GM23338 (cell line): ENCODE results near the gene CHD5. TPM values are rescaled to one million over a fixed set of nuclear protein-coding genes. Genes with fewer than 3 reads are reported as not detected.

Experiments used
- ATAC-seq: fragments of 200-7000 bp; cut with Tn5 transposase; 3 replicates; pipeline ENCODE4 v1.9.1; 2020
- DNase-seq: peaks from one replicate; pipeline ENCODE4 v3.0.0-alpha.2; 2015; ENCODE audit warnings: low spot score
- H2AFZ ChIP-seq: fragments of 200-600 bp; sonication (generic); 2 replicates; pipeline ENCODE4 v1.8.0; 2016; ENCODE audit warnings: antibody characterized with exemption, mild to moderate bottlenecking, moderate library complexity
- H3F3A ChIP-seq: fragments of 200-600 bp; sonication (generic); replicated peaks from 2 replicates; pipeline ENCODE4 v1.8.0; 2017; ENCODE audit warnings: antibody characterized with exemption, mixed run types, low read depth
- H3K27ac ChIP-seq: fragments of 200-600 bp; sonication (generic); 2 replicates; pipeline ENCODE4 v1.6.1; 2016; ENCODE audit warnings: low read depth
- H3K27me3 ChIP-seq: fragments of 200-600 bp; sonication (generic); 2 replicates; pipeline ENCODE4 v1.8.0; 2016; ENCODE audit warnings: mild to moderate bottlenecking, mixed run types, moderate library complexity; ENCODE audit not compliant: insufficient read depth
- H3K36me3 ChIP-seq: fragments of 200-600 bp; sonication (generic); 2 replicates; pipeline ENCODE4 v1.8.0; 2016; ENCODE audit warnings: mild to moderate bottlenecking; ENCODE audit not compliant: insufficient read depth
- H3K4me1 ChIP-seq: fragments of 200-600 bp; sonication (generic); 2 replicates; pipeline ENCODE4 v1.8.0; 2016; ENCODE audit warnings: mild to moderate bottlenecking, moderate library complexity; ENCODE audit not compliant: insufficient read depth
- H3K4me2 ChIP-seq: fragments of 200-600 bp; sonication (generic); 2 replicates; pipeline ENCODE4 v1.7.1; 2017; ENCODE audit warnings: mixed run types
- H3K4me3 ChIP-seq: fragments of 200-600 bp; sonication (generic); 2 replicates; pipeline ENCODE4 v1.6.1; 2016; ENCODE audit warnings: mixed run types
- H3K79me2 ChIP-seq: fragments of 200-600 bp; sonication (generic); replicated peaks from 2 replicates; pipeline ENCODE4 v1.8.0; 2017; ENCODE audit warnings: mild to moderate bottlenecking; ENCODE audit not compliant: insufficient read depth
- H3K9me2 ChIP-seq: fragments of 200-600 bp; sonication (generic); 2 replicates; pipeline ENCODE4 v1.8.0; 2017; ENCODE audit not compliant: insufficient read depth
- H4K20me1 ChIP-seq: fragments of 200-600 bp; sonication (generic); replicated peaks from 2 replicates; pipeline ENCODE4 v1.8.0; 2017; ENCODE audit warnings: mild to moderate bottlenecking; ENCODE audit not compliant: insufficient read depth
- H3K27ac Mint-ChIP-seq: 2 replicates; pipeline ENCODE4 v1.8.0; 2020; ENCODE audit warnings: inconsistent platforms, mild to moderate bottlenecking, moderate library complexity, mixed read lengths
- H3K27me3 Mint-ChIP-seq: 3 replicates; pipeline ENCODE4 v1.8.0; 2022; ENCODE audit warnings: low read depth, mild to moderate bottlenecking, moderate library complexity, mixed read lengths, inconsistent platforms; ENCODE audit not compliant: insufficient read depth, poor library complexity
- H3K36me3 Mint-ChIP-seq: 3 replicates; pipeline ENCODE4 v1.8.0; 2021; ENCODE audit warnings: low read depth, mild to moderate bottlenecking, inconsistent platforms, moderate library complexity, mixed read lengths
- H3K4me1 Mint-ChIP-seq: 3 replicates; pipeline ENCODE4 v1.8.0; 2020; ENCODE audit warnings: mild to moderate bottlenecking, inconsistent platforms, mixed read lengths
- H3K4me3 Mint-ChIP-seq: 3 replicates; pipeline ENCODE4 v1.8.0; 2021; ENCODE audit warnings: moderate library complexity, mild to moderate bottlenecking, inconsistent platforms, mixed read lengths
- H3K9me3 Mint-ChIP-seq: 3 replicates; pipeline ENCODE4 v1.8.0; 2020; ENCODE audit warnings: moderate library complexity, mild to moderate bottlenecking, inconsistent platforms, mixed read lengths
- EZH2 ChIP-seq: fragments of 200-600 bp; sonication (generic); IDR thresholded peaks from one replicate; pipeline ENCODE4 v1.8.0; 2017; ENCODE audit warnings: antibody characterized with exemption, mild to moderate bottlenecking, low read depth; ENCODE audit not compliant: unreplicated experiment
- EZH2phosphoT487 ChIP-seq: fragments of 200-600 bp; sonication (generic); IDR thresholded peaks from one replicate; pipeline ENCODE4 v1.8.1; 2018; ENCODE audit warnings: antibody characterized with exemption; ENCODE audit not compliant: unreplicated experiment
- POLR2AphosphoS5 ChIP-seq: IDR thresholded peaks from 2 replicates; pipeline ENCODE4 v1.6.1; 2016; ENCODE audit warnings: antibody characterized with exemption, low read depth
- REST ChIP-seq: IDR thresholded peaks from one replicate; pipeline ENCODE4 v1.6.1; 2018; ENCODE audit warnings: antibody characterized with exemption; ENCODE audit not compliant: unreplicated experiment
- ZNF331 ChIP-seq: fragments of 250-450 bp; sonication (Bioruptor Pico); IDR thresholded peaks from 2 replicates; pipeline ENCODE4 v1.5.0; 2020; ENCODE audit warnings: low read depth, mild to moderate bottlenecking, moderate library complexity
- polyA plus RNA-seq: library from polyadenylated mRNA; unstranded; fragments of >200 nt; fragmentation: Nextera tagmentation; extraction: Ambion mirVana; gene quantifications from 2 replicates; pipeline ENCODE4 v1.2.1, GENCODE V29; 2016
- total RNA-seq: library from RNA; depleted of rRNA; stranded (reverse); fragments of >200 nt; shearing (Covaris generic); gene quantifications from 2 replicates; pipeline ENCODE4 v1.2.3, GENCODE V29; 2014
- TF ChIP-seq, protein P1 (sequence below), 2 experiments: fragments of 200-600 bp in 1 of 2; sonication (generic) in 1 of 2; conservative IDR thresholded peaks; 2 replicates each; pipeline versions ENCODE4 v1.5.1 to v1.6.1; 2016 to 2017; ENCODE audit warnings: antibody characterized with exemption in 2 of 2, low read depth in 2 of 2, mild to moderate bottlenecking in 2 of 2, moderate library complexity in 1 of 2
- TF ChIP-seq, protein P2 (sequence below): fragments of 250-450 bp; sonication (Bioruptor Pico); IDR thresholded peaks from 2 replicates; pipeline ENCODE4 v1.5.0; 2020; ENCODE audit warnings: mild to moderate bottlenecking, moderate library complexity

The CHD5 gene
- total and polyA plus RNA-seq, 2 experiments from 2014 or later, result 0.32 to 1.0 TPM

- Histone ChIP-seq H3K27ac (no peak overlapping the region), H3K9me2 (0 out of 2 replicates have a peak, but pooled peaks cover 6% of the 10 kb centered on the region), H2AFZ (0 out of 2 replicates have a peak overlapping the region, but pooled peaks have one; percentile 28), H3K4me3 (peak overlapping the region; percentile 50), H3K79me2 (no peaks in the 10 kb centered on the region), H4K20me1 (peaks cover 7% of the 10 kb centered on the region; the same call in 1 of the 2 replicates), H3K27me3 (peaks cover 62% of the 10 kb centered on the region), H3K36me3 (no peaks in the 10 kb centered on the region), H3K4me1 (peaks cover 20% of the 10 kb centered on the region), H3F3A (peaks cover 27% of the 10 kb centered on the region), H3K4me2 (peak overlapping the region; percentile 80)
- DNase-seq (peak; percentile 62), ATAC-seq (peak; percentile 35)
- H3K27ac Mint-ChIP-seq, result no peak overlapping the region
- peak; percentile 61 for TF ChIP-seq EZH2
- TF ChIP-seq, protein P1, sequence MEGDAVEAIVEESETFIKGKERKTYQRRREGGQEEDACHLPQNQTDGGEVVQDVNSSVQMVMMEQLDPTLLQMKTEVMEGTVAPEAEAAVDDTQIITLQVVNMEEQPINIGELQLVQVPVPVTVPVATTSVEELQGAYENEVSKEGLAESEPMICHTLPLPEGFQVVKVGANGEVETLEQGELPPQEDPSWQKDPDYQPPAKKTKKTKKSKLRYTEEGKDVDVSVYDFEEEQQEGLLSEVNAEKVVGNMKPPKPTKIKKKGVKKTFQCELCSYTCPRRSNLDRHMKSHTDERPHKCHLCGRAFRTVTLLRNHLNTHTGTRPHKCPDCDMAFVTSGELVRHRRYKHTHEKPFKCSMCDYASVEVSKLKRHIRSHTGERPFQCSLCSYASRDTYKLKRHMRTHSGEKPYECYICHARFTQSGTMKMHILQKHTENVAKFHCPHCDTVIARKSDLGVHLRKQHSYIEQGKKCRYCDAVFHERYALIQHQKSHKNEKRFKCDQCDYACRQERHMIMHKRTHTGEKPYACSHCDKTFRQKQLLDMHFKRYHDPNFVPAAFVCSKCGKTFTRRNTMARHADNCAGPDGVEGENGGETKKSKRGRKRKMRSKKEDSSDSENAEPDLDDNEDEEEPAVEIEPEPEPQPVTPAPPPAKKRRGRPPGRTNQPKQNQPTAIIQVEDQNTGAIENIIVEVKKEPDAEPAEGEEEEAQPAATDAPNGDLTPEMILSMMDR (conservative IDR thresholded peaks at IDR 0.05; ENCODE audit: low read depth in 2 of 2), result peak in 1 of 2 experiments; percentile 29; a peak in 1 of 4 replicates
- no peak for TF ChIP-seq REST
- TF ChIP-seq EZH2phosphoT487, result peak; percentile 55
- TF ChIP-seq ZNF331 (CRISPR knock-in tag), result no peak
- H3K9me3 Mint-ChIP-seq, result no peaks in the 10 kb centered on the region; the same call in 2 of the 3 replicates
- H3K4me3 Mint-ChIP-seq, result peak overlapping the region; percentile 67
- peaks cover 29% of the 10 kb centered on the region for H3K4me1 Mint-ChIP-seq
- H3K36me3 Mint-ChIP-seq, result no peaks in the 10 kb centered on the region; the same call in 2 of the 3 replicates
- H3K27me3 Mint-ChIP-seq, result peaks cover 60% of the 10 kb centered on the region
Measured at GRCh38 chr1:6178751-6179563, 1.2 kb downstream of the CHD5 start.

- H3K9me3 Mint-ChIP-seq, result no peaks in the 10 kb centered on the region; the same call in 2 of the 3 replicates
- peaks cover 16% of the 10 kb centered on the region for H3K4me1 ChIP-seq
- no peak overlapping the region for H3K4me3 ChIP-seq
- no peak overlapping the region for H3K4me2 ChIP-seq
- H3K27me3 ChIP-seq, result peaks cover 57% of the 10 kb centered on the region
- H3K9me2 ChIP-seq, result 0 out of 2 replicates have a peak, but pooled peaks cover 6% of the 10 kb centered on the region
- H3K27me3 Mint-ChIP-seq, result peaks cover 52% of the 10 kb centered on the region
- peaks cover 3% of the 10 kb centered on the region; the same call in 1 of the 2 replicates for H4K20me1 ChIP-seq
- no peaks in the 10 kb centered on the region for H3K36me3 ChIP-seq
- no peaks in the 10 kb centered on the region for H3K79me2 ChIP-seq
- no peak for ATAC-seq
- no peaks in the 10 kb centered on the region; the same call in 2 of the 3 replicates for H3K36me3 Mint-ChIP-seq
- DNase-seq, result no peak
- no peak overlapping the region; the same call in 2 of the 3 replicates for H3K4me3 Mint-ChIP-seq
- peaks cover 17% of the 10 kb centered on the region for H3K4me1 Mint-ChIP-seq
- no peak overlapping the region for H3K27ac ChIP-seq
- H2AFZ ChIP-seq, result no peak overlapping the region
- peaks cover 24% of the 10 kb centered on the region for H3F3A ChIP-seq
- H3K27ac Mint-ChIP-seq, result no peak overlapping the region
- no peak for TF ChIP-seq POLR2AphosphoS5
- TF ChIP-seq, protein P2, sequence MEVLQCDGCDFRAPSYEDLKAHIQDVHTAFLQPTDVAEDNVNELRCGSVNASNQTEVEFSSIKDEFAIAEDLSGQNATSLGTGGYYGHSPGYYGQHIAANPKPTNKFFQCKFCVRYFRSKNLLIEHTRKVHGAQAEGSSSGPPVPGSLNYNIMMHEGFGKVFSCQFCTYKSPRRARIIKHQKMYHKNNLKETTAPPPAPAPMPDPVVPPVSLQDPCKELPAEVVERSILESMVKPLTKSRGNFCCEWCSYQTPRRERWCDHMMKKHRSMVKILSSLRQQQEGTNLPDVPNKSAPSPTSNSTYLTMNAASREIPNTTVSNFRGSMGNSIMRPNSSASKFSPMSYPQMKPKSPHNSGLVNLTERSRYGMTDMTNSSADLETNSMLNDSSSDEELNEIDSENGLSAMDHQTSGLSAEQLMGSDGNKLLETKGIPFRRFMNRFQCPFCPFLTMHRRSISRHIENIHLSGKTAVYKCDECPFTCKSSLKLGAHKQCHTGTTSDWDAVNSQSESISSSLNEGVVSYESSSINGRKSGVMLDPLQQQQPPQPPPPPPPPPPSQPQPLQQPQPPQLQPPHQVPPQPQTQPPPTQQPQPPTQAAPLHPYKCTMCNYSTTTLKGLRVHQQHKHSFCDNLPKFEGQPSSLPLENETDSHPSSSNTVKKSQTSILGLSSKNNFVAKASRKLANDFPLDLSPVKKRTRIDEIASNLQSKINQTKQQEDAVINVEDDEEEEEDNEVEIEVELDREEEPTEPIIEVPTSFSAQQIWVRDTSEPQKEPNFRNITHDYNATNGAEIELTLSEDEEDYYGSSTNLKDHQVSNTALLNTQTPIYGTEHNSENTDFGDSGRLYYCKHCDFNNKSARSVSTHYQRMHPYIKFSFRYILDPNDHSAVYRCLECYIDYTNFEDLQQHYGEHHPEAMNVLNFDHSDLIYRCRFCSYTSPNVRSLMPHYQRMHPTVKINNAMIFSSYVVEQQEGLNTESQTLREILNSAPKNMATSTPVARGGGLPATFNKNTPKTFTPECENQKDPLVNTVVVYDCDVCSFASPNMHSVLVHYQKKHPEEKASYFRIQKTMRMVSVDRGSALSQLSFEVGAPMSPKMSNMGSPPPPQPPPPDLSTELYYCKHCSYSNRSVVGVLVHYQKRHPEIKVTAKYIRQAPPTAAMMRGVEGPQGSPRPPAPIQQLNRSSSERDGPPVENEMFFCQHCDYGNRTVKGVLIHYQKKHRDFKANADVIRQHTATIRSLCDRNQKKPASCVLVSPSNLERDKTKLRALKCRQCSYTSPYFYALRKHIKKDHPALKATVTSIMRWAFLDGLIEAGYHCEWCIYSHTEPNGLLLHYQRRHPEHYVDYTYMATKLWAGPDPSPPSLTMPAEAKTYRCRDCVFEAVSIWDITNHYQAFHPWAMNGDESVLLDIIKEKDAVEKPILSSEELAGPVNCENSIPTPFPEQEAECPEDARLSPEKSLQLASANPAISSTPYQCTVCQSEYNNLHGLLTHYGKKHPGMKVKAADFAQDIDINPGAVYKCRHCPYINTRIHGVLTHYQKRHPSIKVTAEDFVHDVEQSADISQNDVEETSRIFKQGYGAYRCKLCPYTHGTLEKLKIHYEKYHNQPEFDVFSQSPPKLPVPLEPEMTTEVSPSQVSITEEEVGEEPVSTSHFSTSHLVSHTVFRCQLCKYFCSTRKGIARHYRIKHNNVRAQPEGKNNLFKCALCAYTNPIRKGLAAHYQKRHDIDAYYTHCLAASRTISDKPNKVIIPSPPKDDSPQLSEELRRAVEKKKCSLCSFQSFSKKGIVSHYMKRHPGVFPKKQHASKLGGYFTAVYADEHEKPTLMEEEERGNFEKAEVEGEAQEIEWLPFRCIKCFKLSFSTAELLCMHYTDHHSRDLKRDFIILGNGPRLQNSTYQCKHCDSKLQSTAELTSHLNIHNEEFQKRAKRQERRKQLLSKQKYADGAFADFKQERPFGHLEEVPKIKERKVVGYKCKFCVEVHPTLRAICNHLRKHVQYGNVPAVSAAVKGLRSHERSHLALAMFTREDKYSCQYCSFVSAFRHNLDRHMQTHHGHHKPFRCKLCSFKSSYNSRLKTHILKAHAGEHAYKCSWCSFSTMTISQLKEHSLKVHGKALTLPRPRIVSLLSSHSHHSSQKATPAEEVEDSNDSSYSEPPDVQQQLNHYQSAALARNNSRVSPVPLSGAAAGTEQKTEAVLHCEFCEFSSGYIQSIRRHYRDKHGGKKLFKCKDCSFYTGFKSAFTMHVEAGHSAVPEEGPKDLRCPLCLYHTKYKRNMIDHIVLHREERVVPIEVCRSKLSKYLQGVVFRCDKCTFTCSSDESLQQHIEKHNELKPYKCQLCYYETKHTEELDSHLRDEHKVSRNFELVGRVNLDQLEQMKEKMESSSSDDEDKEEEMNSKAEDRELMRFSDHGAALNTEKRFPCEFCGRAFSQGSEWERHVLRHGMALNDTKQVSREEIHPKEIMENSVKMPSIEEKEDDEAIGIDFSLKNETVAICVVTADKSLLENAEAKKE, result no peak
Measured at GRCh38 chr1:6177681-6178380, 2.3 kb downstream of the CHD5 start.
